Measurements from ENCODE around the gene OPN1SW.
A peak's percentile ranks its signal among the peaks of the same experiment; 100 is the strongest.

OPN1SW gene

GRCh38 chr7:128792471-128793180 lies 17.0 kb upstream of the OPN1SW start:
- WGBS (ENCODE audit: extremely low coverage, insufficient coverage, low lambda C conversion rate), result no CpG with 5 or more reads among the region's 10 CpGs
- H3K27me3 ChIP-seq (ENCODE audit: insufficient read depth, low read length, poor library complexity), result no peaks in the 10 kb centered on the region
- no peak overlapping the region for H3K4me2 ChIP-seq (ENCODE audit: low read length)
- no peak overlapping the region for H2BK120ac ChIP-seq (ENCODE audit: low read depth, low read length)
- no peak overlapping the region for H3K18ac ChIP-seq (ENCODE audit: low read length)
- no peaks in the 10 kb centered on the region for H3K79me1 ChIP-seq (ENCODE audit: low read length)
- no peaks in the 10 kb centered on the region for H3K4me1 ChIP-seq (ENCODE audit: control insufficient read depth, low read depth, low read length)
- H3K56ac ChIP-seq (ENCODE audit: low read length), result peak overlapping the region; percentile 28
- H2BK15ac ChIP-seq (replicated peaks; ENCODE audit: low read depth), result no peak overlapping the region
- H3K4me3 ChIP-seq (ENCODE audit: low read length), result no peak overlapping the region
- peak overlapping the region; percentile 11 for H3K9ac ChIP-seq (ENCODE audit: low read length)
- H3K4ac ChIP-seq (ENCODE audit: low read depth, low read length), result no peak overlapping the region
- no peaks in the 10 kb centered on the region for H3K79me2 ChIP-seq (ENCODE audit: control insufficient read depth, insufficient read depth, low read length)
- no peak overlapping the region for H2AK5ac ChIP-seq (ENCODE audit: low read length)
- no peaks in the 10 kb centered on the region for H3K36me3 ChIP-seq (ENCODE audit: control insufficient read depth, insufficient read depth, low read length)
- no peak overlapping the region for H4K8ac ChIP-seq (ENCODE audit: low read depth, low read length)
- no peak for DNase-seq
- H2BK5ac ChIP-seq (ENCODE audit: low read length), result no peak overlapping the region
- no peak overlapping the region for H4K5ac ChIP-seq (ENCODE audit: low read length)
- H3K27ac ChIP-seq (ENCODE audit: low read depth, low read length), result no peak overlapping the region
- H3K23ac ChIP-seq (ENCODE audit: low read length), result no peak overlapping the region

- H3K27me3 ChIP-seq (ENCODE audit: insufficient read depth, low read length, poor library complexity), result no peaks in the 10 kb centered on the region
- no peak overlapping the region for H3K27ac ChIP-seq (ENCODE audit: low read depth, low read length)
- peak overlapping the region; percentile 83 for H3K4me3 ChIP-seq (ENCODE audit: low read length)
Measured at GRCh38 chr7:128791972-128792327, 16.4 kb upstream of the OPN1SW start.

DNA sequence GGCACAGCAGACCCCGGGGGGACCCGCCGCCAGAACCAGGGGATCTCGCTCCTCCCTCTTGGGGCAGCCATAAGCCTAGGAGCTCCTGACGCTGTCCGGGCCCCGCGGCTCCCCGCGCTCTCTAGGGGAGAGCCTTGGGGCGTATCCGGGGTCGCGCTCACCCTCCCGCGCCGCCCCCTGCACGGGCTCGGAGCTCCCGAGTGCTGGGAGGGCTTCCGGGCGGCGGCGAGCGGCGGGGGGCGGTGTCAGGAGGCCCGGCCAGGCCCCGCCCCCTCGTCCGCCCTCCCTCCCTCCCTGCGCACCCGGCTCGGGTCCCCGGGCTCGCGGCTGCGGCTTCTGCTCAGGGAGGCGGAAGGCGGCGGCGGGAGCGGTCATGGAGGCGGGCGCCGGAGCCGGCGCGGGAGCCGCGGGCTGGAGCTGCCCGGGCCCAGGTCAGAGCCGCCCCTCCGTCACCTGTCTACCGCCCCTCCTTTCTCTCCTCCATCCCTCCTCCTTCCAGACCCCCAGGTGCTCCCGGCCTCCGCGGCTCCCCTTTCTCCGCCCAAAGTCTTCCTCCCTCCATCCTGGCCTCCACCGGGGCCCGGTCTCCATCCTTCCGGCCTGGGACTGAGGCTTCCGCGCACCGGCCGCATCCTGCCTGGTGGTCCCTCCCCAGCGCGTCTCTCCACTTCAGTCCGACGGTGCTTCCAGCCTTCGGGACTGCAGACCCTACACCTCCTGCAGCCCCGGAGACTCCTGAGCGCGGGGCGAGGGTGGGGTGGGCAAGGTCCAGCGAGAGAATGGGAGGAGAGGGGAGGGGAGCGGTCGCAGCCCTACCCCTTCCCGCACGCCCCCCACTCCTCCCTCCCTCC lies 15.8 kb upstream of the OPN1SW start, which contains the start of gene CCDC136:
Gene CCDC136, plus strand, starts transcription at position 848 of the 851 bp plus-strand sequence. CDS start 444 bp downstream, outside the sequence.
- Histone ChIP-seq H4K8ac (ENCODE audit: low read depth, low read length) (no peak within 1 kb of the TSS), H3K23ac (ENCODE audit: low read length) (no peak within 1 kb of the TSS), H3K56ac (ENCODE audit: low read length) (peak within 1 kb of the TSS; percentile 87), H2BK5ac (ENCODE audit: low read length) (peak within 1 kb of the TSS; percentile 63), H3K18ac (ENCODE audit: low read length) (peak within 1 kb of the TSS; percentile 64), H3K4ac (ENCODE audit: low read depth, low read length) (peak within 1 kb of the TSS; percentile 25), H3K9ac (ENCODE audit: low read length) (peak within 1 kb of the TSS; percentile 78), H4K5ac (ENCODE audit: low read length) (no peak within 1 kb of the TSS), H3K79me2 (ENCODE audit: control insufficient read depth, insufficient read depth, low read length) (no peaks in the 10 kb centered on the region), H2BK120ac (ENCODE audit: low read depth, low read length) (no peak within 1 kb of the TSS), H3K36me3 (ENCODE audit: control insufficient read depth, insufficient read depth, low read length) (no peaks in the 10 kb centered on the region), H3K4me1 (ENCODE audit: control insufficient read depth, low read depth, low read length) (no peaks in the 10 kb centered on the region), H2AK5ac (ENCODE audit: low read length) (no peak within 1 kb of the TSS), H3K4me3 (ENCODE audit: low read length) (peak within 1 kb of the TSS; percentile 83), H2BK15ac (replicated peaks; ENCODE audit: low read depth) (no peak within 1 kb of the TSS), H3K79me1 (ENCODE audit: low read length) (no peaks in the 10 kb centered on the region), H3K27ac (ENCODE audit: low read depth, low read length) (no peak within 1 kb of the TSS), H3K27me3 (ENCODE audit: insufficient read depth, low read length, poor library complexity) (no peaks in the 10 kb centered on the region), H3K4me2 (ENCODE audit: low read length) (peak within 1 kb of the TSS; percentile 96)
- DNase-seq, result peak; percentile 68
- no CpG with 5 or more reads among the region's 80 CpGs for WGBS (ENCODE audit: extremely low coverage, insufficient coverage, low lambda C conversion rate)

More at GRCh38 chr7:128791972-128792327, 16.4 kb upstream of the OPN1SW start:
- Histone ChIP-seq H3K4ac (ENCODE audit: low read depth, low read length) (no peak overlapping the region), H2AK5ac (ENCODE audit: low read length) (no peak overlapping the region), H3K23ac (ENCODE audit: low read length) (no peak overlapping the region), H3K36me3 (ENCODE audit: control insufficient read depth, insufficient read depth, low read length) (no peaks in the 10 kb centered on the region), H4K8ac (ENCODE audit: low read depth, low read length) (no peak overlapping the region), H3K56ac (ENCODE audit: low read length) (peak overlapping the region; percentile 87), H3K18ac (ENCODE audit: low read length) (no peak overlapping the region), H2BK15ac (replicated peaks; ENCODE audit: low read depth) (no peak overlapping the region), H3K9ac (ENCODE audit: low read length) (peak overlapping the region; percentile 78), H3K79me1 (ENCODE audit: low read length) (no peaks in the 10 kb centered on the region), H2BK5ac (ENCODE audit: low read length) (no peak overlapping the region), H3K4me2 (ENCODE audit: low read length) (peak overlapping the region; percentile 96), H3K4me1 (ENCODE audit: control insufficient read depth, low read depth, low read length) (no peaks in the 10 kb centered on the region), H4K5ac (ENCODE audit: low read length) (no peak overlapping the region), H2BK120ac (ENCODE audit: low read depth, low read length) (no peak overlapping the region), H3K79me2 (ENCODE audit: control insufficient read depth, insufficient read depth, low read length) (no peaks in the 10 kb centered on the region)
- DNase-seq, result no peak
- WGBS (ENCODE audit: extremely low coverage, insufficient coverage, low lambda C conversion rate), result no CpG with 5 or more reads among the region's 9 CpGs

- H2BK5ac ChIP-seq (ENCODE audit: low read length), result no peak overlapping the region
- peak; percentile 28 for DNase-seq
- H3K9ac ChIP-seq (ENCODE audit: low read length), result peak overlapping the region; percentile 74
- H3K79me1 ChIP-seq (ENCODE audit: low read length), result no peaks in the 10 kb centered on the region
- no peak overlapping the region for H2BK120ac ChIP-seq (ENCODE audit: low read depth, low read length)
- no peak overlapping the region for H4K8ac ChIP-seq (ENCODE audit: low read depth, low read length)
- peak overlapping the region; percentile 79 for H3K56ac ChIP-seq (ENCODE audit: low read length)
- H3K4ac ChIP-seq (ENCODE audit: low read depth, low read length), result peak overlapping the region; percentile 24
- H3K79me2 ChIP-seq (ENCODE audit: control insufficient read depth, insufficient read depth, low read length), result no peaks in the 10 kb centered on the region
- no peak overlapping the region for H3K23ac ChIP-seq (ENCODE audit: low read length)
- no peak overlapping the region for H2AK5ac ChIP-seq (ENCODE audit: low read length)
- H3K4me1 ChIP-seq (ENCODE audit: control insufficient read depth, low read depth, low read length), result no peaks in the 10 kb centered on the region
- peak overlapping the region; percentile 58 for H3K4me3 ChIP-seq (ENCODE audit: low read length)
- no peak overlapping the region for H2BK15ac ChIP-seq (replicated peaks; ENCODE audit: low read depth)
- no CpG with 5 or more reads among the region's 45 CpGs for WGBS (ENCODE audit: extremely low coverage, insufficient coverage, low lambda C conversion rate)
- H3K18ac ChIP-seq (ENCODE audit: low read length), result peak overlapping the region; percentile 64
- no peak overlapping the region for H3K27ac ChIP-seq (ENCODE audit: low read depth, low read length)
- H4K5ac ChIP-seq (ENCODE audit: low read length), result no peak overlapping the region
- H3K4me2 ChIP-seq (ENCODE audit: low read length), result peak overlapping the region; percentile 88
- no peaks in the 10 kb centered on the region for H3K36me3 ChIP-seq (ENCODE audit: control insufficient read depth, insufficient read depth, low read length)
- no peaks in the 10 kb centered on the region for H3K27me3 ChIP-seq (ENCODE audit: insufficient read depth, low read length, poor library complexity)
Measured at GRCh38 chr7:128790315-128791041, 14.9 kb upstream of the OPN1SW start.

DNA sequence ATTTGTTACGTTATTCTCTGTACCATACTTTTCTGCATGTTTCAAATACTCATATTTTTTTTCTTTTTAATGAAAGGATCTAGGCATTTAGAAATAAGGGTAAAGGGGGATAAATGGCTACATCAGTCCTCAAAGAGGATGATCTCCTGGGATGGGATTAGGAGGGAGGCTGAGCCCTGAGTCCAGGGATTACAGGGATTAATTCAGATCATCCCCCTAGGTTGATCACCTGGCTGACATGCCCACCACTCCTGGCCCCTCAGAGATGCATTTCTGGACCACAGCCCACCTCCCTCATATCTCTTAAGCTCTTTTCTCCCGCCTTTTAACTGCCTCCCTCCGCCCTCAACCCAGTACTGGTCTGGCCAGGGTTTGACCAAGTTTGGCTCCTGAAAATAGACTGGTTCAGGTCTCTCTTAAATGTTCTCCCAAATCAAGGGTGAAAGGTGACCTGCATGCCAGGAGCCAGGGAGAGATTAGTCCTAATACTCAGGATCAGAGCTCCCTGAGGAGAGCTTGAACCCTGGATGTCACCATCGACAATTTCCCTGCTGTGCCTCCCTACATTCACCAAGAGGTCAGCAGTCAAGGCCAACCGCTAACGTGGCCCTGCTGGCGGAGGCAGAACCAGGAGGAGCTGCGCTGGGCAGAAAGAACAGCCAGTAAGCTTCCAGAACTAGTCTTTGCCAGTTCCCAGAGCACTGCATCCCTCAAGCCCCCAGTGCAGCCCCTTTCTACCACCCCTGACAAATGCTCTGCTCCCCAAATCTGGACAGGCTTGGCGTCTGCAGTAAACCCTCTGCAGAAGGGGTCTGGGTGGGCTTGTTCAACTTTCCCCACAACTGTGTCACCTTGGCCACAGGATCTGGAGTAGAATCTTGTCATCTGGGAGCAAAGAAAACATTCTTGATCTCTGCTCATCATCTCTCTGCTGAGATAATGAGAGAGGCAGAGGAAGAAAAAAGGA lies 13.1 kb upstream of the OPN1SW start:
- no peak for DNase-seq
- Histone ChIP-seq H3K4me2 (ENCODE audit: low read length) (no peak overlapping the region), H3K4me3 (ENCODE audit: low read length) (no peak overlapping the region), H3K4me1 (ENCODE audit: control insufficient read depth, low read depth, low read length) (no peaks in the 10 kb centered on the region), H2BK5ac (ENCODE audit: low read length) (no peak overlapping the region), H3K27ac (ENCODE audit: low read depth, low read length) (no peak overlapping the region), H3K36me3 (ENCODE audit: control insufficient read depth, insufficient read depth, low read length) (no peaks in the 10 kb centered on the region), H3K9ac (ENCODE audit: low read length) (no peak overlapping the region), H3K18ac (ENCODE audit: low read length) (no peak overlapping the region), H2BK120ac (ENCODE audit: low read depth, low read length) (no peak overlapping the region), H3K27me3 (ENCODE audit: insufficient read depth, low read length, poor library complexity) (no peaks in the 10 kb centered on the region), H3K79me1 (ENCODE audit: low read length) (no peaks in the 10 kb centered on the region), H3K4ac (ENCODE audit: low read depth, low read length) (no peak overlapping the region), H2AK5ac (ENCODE audit: low read length) (no peak overlapping the region), H2BK15ac (replicated peaks; ENCODE audit: low read depth) (no peak overlapping the region), H4K5ac (ENCODE audit: low read length) (no peak overlapping the region), H4K8ac (ENCODE audit: low read depth, low read length) (no peak overlapping the region), H3K56ac (ENCODE audit: low read length) (no peak overlapping the region), H3K23ac (ENCODE audit: low read length) (no peak overlapping the region), H3K79me2 (ENCODE audit: control insufficient read depth, insufficient read depth, low read length) (no peaks in the 10 kb centered on the region)
- no CpG with 5 or more reads among the region's 9 CpGs for WGBS (ENCODE audit: extremely low coverage, insufficient coverage, low lambda C conversion rate)

Data from mesendoderm (in vitro differentiated cells).